ENCODE results near the gene GOLIM4. TPM values are rescaled to one million over a fixed set of nuclear protein-coding genes. Genes with fewer than 3 reads are reported as not detected.

The GOLIM4 gene
- total and polyA plus RNA-seq, 2 of the 13 experiments (the other 11 are each of a cell fraction or from before 2014, with no cell fraction given) = 10.9 to 47.7 TPM

DNA sequence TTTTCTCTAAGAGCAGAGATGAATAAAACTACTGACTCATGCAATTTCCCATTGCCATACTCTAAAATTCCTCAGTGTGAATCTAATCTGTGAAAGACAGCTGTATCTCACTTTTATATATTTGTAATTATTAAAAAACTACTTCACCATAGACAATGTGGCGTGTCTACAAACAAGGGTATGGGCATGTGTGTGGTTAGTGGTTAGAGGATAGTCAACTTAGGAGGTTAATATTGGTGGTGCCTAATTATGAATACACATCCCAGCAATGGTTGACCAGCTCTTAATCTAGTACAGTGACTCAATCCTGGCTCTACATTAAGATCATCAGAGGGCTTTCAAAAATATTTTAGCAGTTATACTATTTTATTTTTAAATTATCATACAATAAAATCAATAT is 94.5 kb downstream of the GOLIM4 start:
- FAIRE-seq = no peak
- H4K20me1 ChIP-seq (ENCODE audit: insufficient read depth, low read length) = no peaks in the 10 kb centered on the region
- WGBS (ENCODE audit: low lambda C conversion rate) = 4% methylated on average over 1 of the region's 1 CpG
- DNase-seq (ENCODE audit: low spot score) = no peak
- H3K4me3 ChIP-seq (replicated peaks in 1 of 3; ENCODE audit: insufficient read depth in 1 of 3, low read depth in 2 of 3, low read length in 3 of 3) = no peak overlapping the region
- H3K9me3 ChIP-seq (ENCODE audit: low read length) = no peaks in the 10 kb centered on the region
- BruUV-seq (replicated peaks) = no TSS peak
- H2AFZ ChIP-seq (ENCODE audit: low read length) = no peak overlapping the region
- ChIA-PET CTCF (ENCODE audit: low intra/inter-chr PET ratio, low total read pairs) (no interaction called here), POLR2A (no interaction called here)
- TF ChIP-seq ZMYM4 (CRISPR knock-in tag; IDR thresholded peaks at IDR 0.05) (no peak), SUZ12 (IDR thresholded peaks at IDR 0.05; ENCODE audit: low read depth, low read length) (no peak), NFE2 (CRISPR knock-in tag; IDR thresholded peaks at IDR 0.05) (no peak), TBL1XR1 (IDR thresholded peaks at IDR 0.05; ENCODE audit: borderline replicate concordance, low read length, partially characterized antibody) (no peak), GTF2F1 (IDR thresholded peaks at IDR 0.05; ENCODE audit: low read length) (no peak), ZNF510 (CRISPR knock-in tag; IDR thresholded peaks at IDR 0.05; ENCODE audit: low read depth) (no peak), TCF7 (IDR thresholded peaks at IDR 0.05; ENCODE audit: low read depth) (no peak), CENPT (CRISPR knock-in tag; IDR thresholded peaks at IDR 0.05; ENCODE audit: low read depth) (no peak), ZNF570 (CRISPR knock-in tag; IDR thresholded peaks at IDR 0.05; ENCODE audit: borderline replicate concordance) (no peak), ATM (IDR thresholded peaks at IDR 0.05; ENCODE audit: borderline replicate concordance) (no peak), HOXA5 (CRISPR knock-in tag; IDR thresholded peaks at IDR 0.05) (no peak)
- TF ChIP-seq, protein P1, sequence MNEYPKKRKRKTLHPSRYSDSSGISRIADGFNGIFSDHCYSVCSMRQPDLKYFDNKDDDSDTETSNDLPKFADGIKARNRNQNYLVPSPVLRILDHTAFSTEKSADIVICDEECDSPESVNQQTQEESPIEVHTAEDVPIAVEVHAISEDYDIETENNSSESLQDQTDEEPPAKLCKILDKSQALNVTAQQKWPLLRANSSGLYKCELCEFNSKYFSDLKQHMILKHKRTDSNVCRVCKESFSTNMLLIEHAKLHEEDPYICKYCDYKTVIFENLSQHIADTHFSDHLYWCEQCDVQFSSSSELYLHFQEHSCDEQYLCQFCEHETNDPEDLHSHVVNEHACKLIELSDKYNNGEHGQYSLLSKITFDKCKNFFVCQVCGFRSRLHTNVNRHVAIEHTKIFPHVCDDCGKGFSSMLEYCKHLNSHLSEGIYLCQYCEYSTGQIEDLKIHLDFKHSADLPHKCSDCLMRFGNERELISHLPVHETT (CRISPR knock-in tag; conservative IDR thresholded peaks at IDR 0.05) = no peak
- peaks cover under 1 to 3% of the 10 kb centered on the region in 2 experiments; a peak in 3 of 5 replicates for H3K27me3 ChIP-seq (ENCODE audit: control insufficient read depth in 1 of 2, insufficient read depth in 2 of 2, low read length in 2 of 2)
- ATAC-seq = no peak
- intact Hi-C loops (cut with micrococcal nuclease; ENCODE audit: unreplicated experiment) = no loop called here
- H3K9ac ChIP-seq (ENCODE audit: insufficient read depth, low read depth, low read length) = no peak overlapping the region
- no peak overlapping the region for H3K27ac ChIP-seq (ENCODE audit: extremely low read length, insufficient read depth, low read length)
- in situ Hi-C loops (cut with HindIII; ENCODE audit: extremely low pct_ligation_motif_present, low pct_unique_long_range_greater_than_20kb) = no loop called here
- no peaks in the 10 kb centered on the region for H3K4me1 ChIP-seq (ENCODE audit: insufficient read depth, low read length)
- H3K79me2 ChIP-seq (ENCODE audit: insufficient read depth, low read length) = no peaks in the 10 kb centered on the region
- no peaks in the 10 kb centered on the region for H3K36me3 ChIP-seq (replicated peaks in 1 of 2; ENCODE audit: control insufficient read depth in 1 of 2, insufficient read depth in 2 of 2, low read length in 2 of 2)
- H3K4me2 ChIP-seq (ENCODE audit: low read depth, low read length) = no peak overlapping the region

Measured in HepG2 (cell line).